Keratinocyte (primary cell): Measurements from ENCODE around the gene HERC2.
"Not testable (repeated sequence)": the region's sequence is repeated elsewhere in the genome, so short reads cannot be mapped to it uniquely, and the experiment has no call there.

Source experiments
- CTCF ChIP-seq, 3 experiments: IDR thresholded peaks in 1 of 3; conservative IDR thresholded peaks in 1 of 3; optimal IDR thresholded peaks in 1 of 3; 2 replicates in 2 of 3; 3 replicates in 1 of 3; pipeline versions ENCODE3 to v1.5.1; 2011; ENCODE audit warnings: low read length in 3 of 3, mild to moderate bottlenecking in 3 of 3, moderate library complexity in 2 of 3, control low read depth in 1 of 3, inconsistent platforms in 1 of 3; ENCODE audit not compliant: insufficient read depth in 2 of 3; ENCODE audit errors: extremely low read depth in 1 of 3
- EZH2 ChIP-seq: IDR thresholded peaks from one replicate; pipeline ENCODE4 v1.6.1; 2012; ENCODE audit warnings: inconsistent platforms, mild to moderate bottlenecking, low read length, moderate library complexity

GRCh38 chr15:28196581-28196980 is 125.4 kb downstream of the HERC2 start:
- not testable (repeated sequence) for TF ChIP-seq CTCF (optimal IDR thresholded peaks at IDR 0.05 in 1 of 3, IDR thresholded peaks at IDR 0.05 in 1 of 3, conservative IDR thresholded peaks at IDR 0.05 in 1 of 3; ENCODE audit: extremely low read depth in 1 of 3, insufficient read depth in 2 of 3, low read length in 3 of 3); EZH2
